RWPE2 (cell line): Measurements from ENCODE around the gene DIS3.

Experiments
- ATAC-seq: fragments of 200-7000 bp; cut with Tn5 transposase; 3 replicates; pipeline ENCODE4 v1.9.1; 2021; ENCODE audit warnings: low read depth
- DNase-seq: peaks from one replicate; pipeline ENCODE4 v3.0.0-alpha.2; 2020; ENCODE audit warnings: low spot score
- H3K27ac ChIP-seq: fragments of 450-650 bp; 2 replicates; pipeline ENCODE4 v1.5.1; 2017; ENCODE audit warnings: mild to moderate bottlenecking; ENCODE audit not compliant: poor library complexity, severe bottlenecking
- H3K27me3 ChIP-seq: fragments of 250-450 bp; sonication (Bioruptor Pico); 2 replicates; pipeline ENCODE4 v1.5.1; 2021; ENCODE audit warnings: mild to moderate bottlenecking, moderate library complexity; ENCODE audit not compliant: insufficient read depth, poor library complexity, severe bottlenecking
- H3K36me3 ChIP-seq: fragments of 250-450 bp; sonication (Bioruptor Pico); 2 replicates; pipeline ENCODE4 v1.5.1; 2020; ENCODE audit warnings: low read depth, mild to moderate bottlenecking, moderate library complexity
- H3K4me1 ChIP-seq: fragments of 250-450 bp; sonication (Bioruptor Pico); 2 replicates; pipeline ENCODE4 v1.5.1; 2021; ENCODE audit warnings: mild to moderate bottlenecking, moderate library complexity; ENCODE audit not compliant: insufficient read depth, poor library complexity, severe bottlenecking
- H3K4me3 ChIP-seq: fragments of 250-450 bp; sonication (Bioruptor Pico); 2 replicates; pipeline ENCODE4 v1.5.1; 2021; ENCODE audit warnings: mild to moderate bottlenecking, moderate library complexity; ENCODE audit not compliant: severe bottlenecking
- H3K9me3 ChIP-seq: fragments of 250-450 bp; sonication (Bioruptor Pico); 2 replicates; pipeline ENCODE4 v1.5.1; 2021; ENCODE audit warnings: mild to moderate bottlenecking, moderate library complexity; ENCODE audit not compliant: severe bottlenecking
- TF ChIP-seq, protein P1 (sequence below): fragments of 450-650 bp; IDR thresholded peaks from one replicate; pipeline ENCODE4 v1.5.1; 2017; ENCODE audit warnings: mild to moderate bottlenecking, moderate library complexity; ENCODE audit not compliant: poor library complexity, severe bottlenecking

DIS3 gene

DNA sequence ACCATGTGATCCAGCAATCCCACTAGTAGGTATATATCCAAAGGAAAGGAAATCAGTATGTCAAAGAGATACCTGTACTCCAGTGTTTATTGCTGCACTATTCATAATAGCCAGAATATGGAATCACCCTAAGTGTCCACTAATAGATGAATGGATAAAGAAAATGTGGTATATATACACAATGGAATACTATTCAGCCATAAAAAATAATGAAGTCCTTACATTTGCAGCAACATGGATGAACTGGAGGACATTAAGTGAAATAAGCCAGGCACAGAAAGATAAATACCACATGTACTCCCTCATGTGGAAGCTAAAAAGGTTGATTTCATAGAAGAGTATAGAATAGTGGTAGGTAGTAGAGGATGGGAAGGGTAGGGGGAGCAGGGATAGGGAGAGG is 30.5 kb downstream of the DIS3 start:
- H3K9me3 ChIP-seq: no peaks in the 10 kb centered on the region
- H3K27me3 ChIP-seq: no peaks in the 10 kb centered on the region
- H3K27ac ChIP-seq: no peak overlapping the region
- TF ChIP-seq, protein P1, sequence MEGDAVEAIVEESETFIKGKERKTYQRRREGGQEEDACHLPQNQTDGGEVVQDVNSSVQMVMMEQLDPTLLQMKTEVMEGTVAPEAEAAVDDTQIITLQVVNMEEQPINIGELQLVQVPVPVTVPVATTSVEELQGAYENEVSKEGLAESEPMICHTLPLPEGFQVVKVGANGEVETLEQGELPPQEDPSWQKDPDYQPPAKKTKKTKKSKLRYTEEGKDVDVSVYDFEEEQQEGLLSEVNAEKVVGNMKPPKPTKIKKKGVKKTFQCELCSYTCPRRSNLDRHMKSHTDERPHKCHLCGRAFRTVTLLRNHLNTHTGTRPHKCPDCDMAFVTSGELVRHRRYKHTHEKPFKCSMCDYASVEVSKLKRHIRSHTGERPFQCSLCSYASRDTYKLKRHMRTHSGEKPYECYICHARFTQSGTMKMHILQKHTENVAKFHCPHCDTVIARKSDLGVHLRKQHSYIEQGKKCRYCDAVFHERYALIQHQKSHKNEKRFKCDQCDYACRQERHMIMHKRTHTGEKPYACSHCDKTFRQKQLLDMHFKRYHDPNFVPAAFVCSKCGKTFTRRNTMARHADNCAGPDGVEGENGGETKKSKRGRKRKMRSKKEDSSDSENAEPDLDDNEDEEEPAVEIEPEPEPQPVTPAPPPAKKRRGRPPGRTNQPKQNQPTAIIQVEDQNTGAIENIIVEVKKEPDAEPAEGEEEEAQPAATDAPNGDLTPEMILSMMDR: no peak
- ATAC-seq (no peak), DNase-seq (no peak)
- no peaks in the 10 kb centered on the region for H3K4me1 ChIP-seq
- H3K4me3 ChIP-seq: no peak overlapping the region
- H3K36me3 ChIP-seq: peaks cover 99% of the 10 kb centered on the region

DNA sequence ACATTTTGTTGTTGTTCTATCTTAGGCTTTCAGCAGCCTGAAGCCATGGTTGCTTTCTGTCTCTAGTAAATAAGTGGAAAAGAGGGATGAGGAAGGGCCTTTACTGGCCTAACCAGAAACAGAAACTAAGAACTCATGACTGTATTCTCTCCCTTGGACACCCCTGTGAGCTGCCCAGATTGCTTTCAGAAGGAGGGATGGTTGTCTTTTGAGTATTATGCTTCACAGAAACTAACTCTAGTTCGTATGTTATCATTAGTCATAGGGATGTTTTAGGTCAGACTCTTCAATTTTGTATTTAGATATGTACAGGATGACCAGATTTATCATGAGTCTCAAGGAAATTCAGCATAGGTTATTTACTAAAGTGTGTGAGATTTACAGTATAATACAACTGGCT is 36.4 kb downstream of the DIS3 start:
- ATAC-seq: no peak
- H3K4me1 ChIP-seq: no peaks in the 10 kb centered on the region
- peaks cover 91% of the 10 kb centered on the region for H3K36me3 ChIP-seq
- H3K4me3 ChIP-seq: no peak overlapping the region
- no peaks in the 10 kb centered on the region for H3K9me3 ChIP-seq
- TF ChIP-seq, protein P1: no peak
- H3K27me3 ChIP-seq: no peaks in the 10 kb centered on the region
- no peak for DNase-seq
- no peak overlapping the region for H3K27ac ChIP-seq

DNA sequence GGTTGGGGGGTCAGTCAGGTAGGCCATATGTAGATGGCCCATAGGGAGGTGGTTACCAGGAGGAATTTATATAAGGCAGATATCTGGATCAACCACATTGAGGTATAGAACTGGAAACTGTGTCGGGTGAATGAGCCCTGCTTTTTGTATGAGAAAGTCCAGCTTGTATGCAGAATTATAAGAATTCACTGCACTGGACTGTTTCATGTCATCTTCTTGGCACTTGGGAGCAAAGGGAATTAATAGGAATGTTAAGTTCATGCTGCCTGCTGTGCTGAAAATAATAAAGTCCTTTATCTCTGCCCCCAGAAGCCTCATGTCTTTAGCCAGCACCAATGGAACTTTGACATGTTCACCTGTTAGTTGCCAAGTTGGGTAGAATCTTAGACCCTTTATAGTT is 41.7 kb downstream of the DIS3 start:
- H3K27ac ChIP-seq: no peak overlapping the region
- TF ChIP-seq, protein P1: no peak
- no peak overlapping the region for H3K4me3 ChIP-seq
- ATAC-seq: no peak
- peaks cover 83% of the 10 kb centered on the region for H3K36me3 ChIP-seq
- DNase-seq: no peak
- no peaks in the 10 kb centered on the region for H3K9me3 ChIP-seq
- no peaks in the 10 kb centered on the region for H3K4me1 ChIP-seq
- no peaks in the 10 kb centered on the region for H3K27me3 ChIP-seq

DNA sequence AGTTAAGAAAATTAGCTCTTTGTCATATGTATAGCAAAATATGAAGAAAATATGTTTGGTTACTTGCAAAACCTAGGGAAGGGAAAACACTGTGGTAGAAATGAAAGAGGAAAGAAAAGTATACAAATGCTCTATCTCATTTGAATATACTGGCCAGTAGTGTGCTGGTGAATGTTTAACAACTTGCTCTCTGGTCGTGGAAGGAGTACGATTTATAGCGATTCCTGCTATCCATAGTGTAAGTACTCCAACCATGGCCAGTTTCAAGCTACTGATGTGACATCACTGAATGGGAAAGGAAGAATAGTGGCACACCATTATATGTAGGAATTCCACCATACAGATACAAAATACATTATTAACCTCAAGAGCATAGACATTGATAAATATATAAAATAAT is 44.7 kb downstream of the DIS3 start:
- H3K4me1 ChIP-seq: no peaks in the 10 kb centered on the region
- H3K27ac ChIP-seq: no peak overlapping the region
- TF ChIP-seq, protein P1: no peak
- ATAC-seq (no peak), DNase-seq (no peak)
- H3K27me3 ChIP-seq: no peaks in the 10 kb centered on the region
- H3K36me3 ChIP-seq: peaks cover 89% of the 10 kb centered on the region
- H3K4me3 ChIP-seq: no peak overlapping the region
- H3K9me3 ChIP-seq: no peaks in the 10 kb centered on the region

DNA sequence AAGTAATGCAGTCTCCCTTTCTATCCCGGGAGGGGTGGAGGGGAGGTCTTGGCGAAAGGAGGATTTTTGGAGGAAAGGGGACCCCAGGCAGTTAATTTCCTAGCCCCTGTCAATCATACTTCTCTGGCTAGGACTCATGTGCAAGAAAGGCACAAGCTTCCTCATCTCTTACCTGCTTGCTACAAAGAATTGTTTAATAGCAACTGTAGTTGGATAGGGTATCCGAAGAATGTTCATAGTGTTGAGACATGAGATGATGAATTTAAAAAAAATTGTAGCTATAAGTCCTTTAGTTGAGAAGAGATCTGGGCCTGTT is 53.5 kb downstream of the DIS3 start:
- no peak for DNase-seq
- ATAC-seq: no peak
- Histone ChIP-seq H3K36me3 (peaks cover 57% of the 10 kb centered on the region), H3K4me1 (peaks cover 16% of the 10 kb centered on the region), H3K27ac (peak overlapping the region; percentile 15), H3K27me3 (no peaks in the 10 kb centered on the region), H3K4me3 (peak overlapping the region; percentile 58), H3K9me3 (no peaks in the 10 kb centered on the region)
- TF ChIP-seq, protein P1: no peak
